ENCODE results near the gene KDELR3. TPM values are rescaled to one million over a fixed set of nuclear protein-coding genes. Genes with fewer than 3 reads are reported as not detected.

KDELR3 gene
- total and polyA plus RNA-seq, 2 of the 8 experiments (the other 6 are each of a cell fraction or from before 2014, with no cell fraction given): 7.9 to 13.0 TPM

- no peaks in the 10 kb centered on the region for H3K79me2 ChIP-seq (ENCODE audit: control insufficient read depth in 1 of 2, insufficient read depth in 2 of 2, low read length in 2 of 2)
- FAIRE-seq (no peak), DNase-seq (ENCODE audit: low read depth in 1 of 2, low spot score in 2 of 2) (no peak)
- H2AFZ ChIP-seq (ENCODE audit: low read length): no peak overlapping the region
- H3K18ac ChIP-seq (ENCODE audit: extremely low read depth, low read length): no peak overlapping the region
- ChIA-PET CTCF (ENCODE audit: partially characterized antibody) (interaction anchor here (1.0 to 3.0 kb wide), 2 partner anchors 9 to 14 kb away, joined by 3 to 11 read pairs; partner anchors contain the start of gene KDELR3), POLR2A (ENCODE audit: partially characterized antibody) (interaction anchor here (0.6 to 40.8 kb wide), 4 partner anchors 2 to 37 kb away, joined by 3 to 1102 read pairs (median 554); partner anchors contain the start of gene KDELR3)
- H4K20me1 ChIP-seq (replicated peaks in 1 of 2; ENCODE audit: control insufficient read depth in 1 of 2, insufficient read depth in 2 of 2, low read length in 2 of 2): peaks cover 0 to 1% of the 10 kb centered on the region in 2 experiments
- H3K4me2 ChIP-seq (ENCODE audit: insufficient read depth in 1 of 2, low read depth in 2 of 2, low read length in 2 of 2): no peak overlapping the region
- no peak overlapping the region for H2AK5ac ChIP-seq (ENCODE audit: low read depth, low read length)
- H3K27ac ChIP-seq (ENCODE audit: low read depth, low read length): no peak overlapping the region
- no peaks in the 10 kb centered on the region for H3K79me1 ChIP-seq (ENCODE audit: low read depth, low read length)
- peaks cover 0 to 3% (median 0%) of the 10 kb centered on the region in 4 experiments; a peak in 1 of 7 replicates for H3K4me1 ChIP-seq (replicated peaks in 1 of 4; ENCODE audit: control insufficient read depth in 3 of 4, insufficient read depth in 4 of 4, low read length in 3 of 4)
- no peak overlapping the region for H3K9ac ChIP-seq (replicated peaks in 1 of 4; ENCODE audit: extremely low read depth in 1 of 4, low read depth in 3 of 4, low read length in 3 of 4)
- no peak overlapping the region for H3K23ac ChIP-seq (ENCODE audit: insufficient read length)
- H2BK20ac ChIP-seq (ENCODE audit: low read length): no peak overlapping the region
- H3K9me3 ChIP-seq (ENCODE audit: insufficient read depth in 2 of 2, low read depth in 1 of 2, low read length in 1 of 2): no peaks in the 10 kb centered on the region
- H2BK120ac ChIP-seq (replicated peaks; ENCODE audit: low read depth, low read length): no peak overlapping the region
- no peak overlapping the region for H3K4me3 ChIP-seq (ENCODE audit: extremely low read depth in 1 of 4, insufficient read depth in 2 of 4, low read depth in 3 of 4, low read length in 4 of 4)
- H2BK15ac ChIP-seq (ENCODE audit: low read length): no peak overlapping the region
- no peaks in the 10 kb centered on the region for H3K27me3 ChIP-seq (replicated peaks in 1 of 4; ENCODE audit: control insufficient read depth in 3 of 4, extremely low read depth in 1 of 4, insufficient read depth in 3 of 4, low read length in 3 of 4)
- WGBS, 2 experiments (ENCODE audit: extremely low coverage in 1 of 2, insufficient coverage in 1 of 2, insufficient read length in 1 of 2, insufficient replicate concordance in 2 of 2, low coverage in 1 of 2, low lambda C conversion rate in 2 of 2, missing lambda C conversion rate in 1 of 2): 89% methylated on average over 1 of the region's 1 CpG; no CpG with 5 or more reads in 1 of the 2 experiments
- H4K5ac ChIP-seq (ENCODE audit: insufficient read length, low read depth, low read length): no peak overlapping the region
- no peak overlapping the region for H4K8ac ChIP-seq (ENCODE audit: extremely low read depth, insufficient read depth, low read length)
- H3K23me2 ChIP-seq (ENCODE audit: low read depth, low read length): no peaks in the 10 kb centered on the region
- H4K91ac ChIP-seq (replicated peaks; ENCODE audit: insufficient read length, low read length): no peak overlapping the region
- TF ChIP-seq CHD1 (IDR thresholded peaks at IDR 0.05; ENCODE audit: low read depth, low read length) (no peak), TBP (IDR thresholded peaks at IDR 0.05; ENCODE audit: low read depth, low read length) (no peak), EGR1 (IDR thresholded peaks at IDR 0.05; ENCODE audit: borderline replicate concordance, low read depth, low read length) (no peak), SIN3A (conservative IDR thresholded peaks at IDR 0.05 in 1 of 2, IDR thresholded peaks at IDR 0.05 in 1 of 2; ENCODE audit: low read depth in 1 of 2, low read length in 2 of 2) (no peak), CTCF (IDR thresholded peaks at IDR 0.05; ENCODE audit: control extremely low read depth in 1 of 3, insufficient read depth in 1 of 3, low read depth in 1 of 3, low read length in 3 of 3) (no peak), POLR2A (IDR thresholded peaks at IDR 0.05; ENCODE audit: control extremely low read depth in 1 of 2, low read depth in 2 of 2, low read length in 2 of 2) (no peak), E2F6 (IDR thresholded peaks at IDR 0.05) (no peak), BACH1 (IDR thresholded peaks at IDR 0.05; ENCODE audit: low read length) (no peak), MAX (IDR thresholded peaks at IDR 0.05) (no peak), NRF1 (IDR thresholded peaks at IDR 0.05; ENCODE audit: low read depth, low read length) (no peak)
- peaks cover 6 to 20% (median 16%) of the 10 kb centered on the region in 4 experiments; a peak in 6 of 8 replicates for H3K36me3 ChIP-seq (ENCODE audit: control insufficient read depth in 2 of 4, insufficient read depth in 4 of 4, low read length in 3 of 4)
- no peak overlapping the region for H2BK5ac ChIP-seq (ENCODE audit: low read depth, low read length)
- no peak overlapping the region for H3K14ac ChIP-seq (ENCODE audit: insufficient read length)
- H3K4ac ChIP-seq (replicated peaks; ENCODE audit: insufficient read length, low read depth, low read length): no peak overlapping the region
- no peak overlapping the region for H2BK12ac ChIP-seq (ENCODE audit: low read depth, low read length)
- no peak overlapping the region for H3K56ac ChIP-seq (replicated peaks; ENCODE audit: insufficient read length, low read depth, low read length)
Measured at GRCh38 chr22:38477585-38477984, 9.7 kb downstream of the KDELR3 start.
